ENCODE measurements around the gene C22orf31.

Gene C22orf31

DNA sequence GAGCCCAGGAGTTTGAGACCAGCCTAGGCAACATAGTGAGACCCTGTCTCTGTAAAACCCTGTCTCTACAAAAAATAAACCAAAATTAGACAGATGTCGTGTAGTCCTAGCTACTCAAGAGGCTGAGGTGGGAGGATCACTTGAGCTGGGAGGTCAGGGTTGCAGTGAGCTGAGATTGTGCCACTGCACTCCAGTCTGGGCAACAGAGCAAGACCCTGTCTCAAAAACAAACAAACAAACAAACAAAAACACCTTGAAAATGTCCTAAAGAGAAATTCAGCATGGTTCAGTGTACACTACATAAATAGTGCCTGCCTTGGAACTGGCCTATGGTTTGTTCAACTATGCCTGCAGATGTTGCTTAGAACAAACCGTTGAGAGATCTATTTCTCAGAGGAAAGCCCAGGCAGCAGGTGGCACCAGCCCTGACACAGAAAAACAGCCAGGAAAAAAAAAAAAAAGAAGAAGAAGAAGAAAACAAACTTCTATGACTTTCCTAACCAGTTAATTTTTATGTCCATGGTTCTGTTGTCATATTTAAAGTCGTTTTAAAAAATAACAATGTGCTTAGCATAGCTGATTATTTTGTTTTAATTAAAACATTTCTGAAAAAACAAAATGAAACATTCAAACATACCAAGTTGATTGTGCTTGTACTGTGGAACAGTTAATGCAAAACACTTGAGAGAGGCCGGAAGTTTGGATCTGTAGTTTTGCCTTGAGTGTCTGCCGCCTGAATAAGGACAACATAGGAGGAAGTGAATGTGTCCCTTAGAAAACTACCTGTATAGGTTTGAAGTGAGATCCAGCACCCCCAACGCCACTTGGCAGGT, 16.6 kb upstream of the C22orf31 start:
- no peak overlapping the region for H3K27ac Mint-ChIP-seq
- H3K27me3 Mint-ChIP-seq: peaks cover 48 to 51% of the 10 kb centered on the region in 2 donors
- H3K4me3 Mint-ChIP-seq: no peak overlapping the region
- DNase-seq: no peak
- peaks cover 2% of the 10 kb centered on the region for H3K36me3 Mint-ChIP-seq (ENCODE audit: insufficient read depth)
- no peaks in the 10 kb centered on the region for H3K9me3 Mint-ChIP-seq
- no peak for ATAC-seq (replicated peaks)
- H3K4me1 Mint-ChIP-seq (ENCODE audit: low read depth in 2 of 2): peaks cover 12 to 13% of the 10 kb centered on the region in 2 donors

DNA sequence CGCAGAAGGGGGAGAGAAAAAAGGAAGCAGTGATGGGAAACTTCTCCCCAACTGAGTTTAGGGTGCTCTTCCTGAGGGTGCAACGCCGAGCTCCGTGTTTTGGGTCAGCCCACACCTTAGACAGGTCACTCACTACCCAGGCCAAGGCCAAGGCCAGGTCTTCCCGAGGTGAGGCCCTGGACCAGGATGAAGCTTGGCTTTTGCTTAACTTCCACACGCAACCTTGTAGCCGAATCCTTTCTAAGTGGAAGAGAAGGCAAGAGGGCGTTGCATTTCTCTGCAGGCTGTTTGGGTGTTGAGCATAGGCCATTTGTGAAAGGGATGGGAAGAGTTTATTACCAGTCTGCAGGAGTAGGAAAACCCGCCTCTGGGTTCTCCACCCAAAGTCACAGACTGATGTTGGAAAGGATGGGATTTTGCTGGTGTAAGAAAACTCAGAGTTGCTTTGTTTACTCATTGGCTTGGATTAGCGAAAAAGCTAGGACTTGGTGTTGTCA, 12.7 kb upstream of the C22orf31 start:
- Mint-ChIP-seq H3K27me3 (peaks cover 57 to 60% of the 10 kb centered on the region in 2 donors), H3K4me3 (peak overlapping the region; percentile 68 to 74), H3K9me3 (no peaks in the 10 kb centered on the region), H3K4me1 (ENCODE audit: low read depth in 2 of 2) (peaks cover 20 to 26% of the 10 kb centered on the region in 2 donors), H3K27ac (no peak overlapping the region), H3K36me3 (ENCODE audit: insufficient read depth) (peaks cover 2% of the 10 kb centered on the region)
- no peak for DNase-seq
- ATAC-seq (replicated peaks): no peak

DNA sequence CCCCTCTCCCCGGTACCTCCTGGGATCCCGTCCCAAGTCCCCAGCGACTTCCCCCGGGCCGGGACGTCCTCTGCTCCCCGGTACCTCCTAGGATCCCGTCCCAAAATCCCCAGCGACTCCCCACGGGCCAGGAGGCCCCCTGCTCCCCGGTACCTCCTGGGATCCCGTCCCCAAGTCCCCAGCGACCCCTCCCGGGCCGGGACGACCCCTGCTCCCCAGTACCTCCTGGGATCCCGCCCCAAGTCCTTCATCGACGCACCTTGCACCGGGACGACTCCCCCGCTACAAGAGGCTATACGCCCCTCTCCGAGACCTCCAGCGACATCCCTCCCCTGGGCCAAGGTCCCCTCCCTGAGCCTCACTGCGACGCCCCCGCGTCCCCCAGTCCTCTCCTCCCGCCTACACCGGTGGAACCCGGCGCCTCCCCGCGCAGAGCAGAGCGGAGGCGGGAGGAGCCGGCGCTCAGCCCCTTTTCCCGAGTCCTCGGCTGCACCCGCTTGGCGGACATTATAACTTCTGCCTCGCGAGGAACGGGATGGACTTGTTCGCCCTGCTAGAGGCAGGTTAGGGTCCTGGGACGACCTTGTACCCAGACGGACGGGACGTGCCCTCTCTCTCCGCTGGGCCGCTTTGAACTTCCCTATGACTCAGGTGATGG, 12.1 kb upstream of the C22orf31 start:
- H3K9me3 Mint-ChIP-seq: no peaks in the 10 kb centered on the region
- peaks cover 52 to 65% of the 10 kb centered on the region in 2 donors for H3K27me3 Mint-ChIP-seq
- H3K4me1 Mint-ChIP-seq (ENCODE audit: low read depth in 2 of 2): peaks cover 20 to 24% of the 10 kb centered on the region in 2 donors
- ATAC-seq (replicated peaks) (no peak), DNase-seq (no peak)
- H3K27ac Mint-ChIP-seq: no peak overlapping the region
- peak overlapping the region; percentile 68 to 74 for H3K4me3 Mint-ChIP-seq
- H3K36me3 Mint-ChIP-seq (ENCODE audit: insufficient read depth): no peaks in the 10 kb centered on the region

DNA sequence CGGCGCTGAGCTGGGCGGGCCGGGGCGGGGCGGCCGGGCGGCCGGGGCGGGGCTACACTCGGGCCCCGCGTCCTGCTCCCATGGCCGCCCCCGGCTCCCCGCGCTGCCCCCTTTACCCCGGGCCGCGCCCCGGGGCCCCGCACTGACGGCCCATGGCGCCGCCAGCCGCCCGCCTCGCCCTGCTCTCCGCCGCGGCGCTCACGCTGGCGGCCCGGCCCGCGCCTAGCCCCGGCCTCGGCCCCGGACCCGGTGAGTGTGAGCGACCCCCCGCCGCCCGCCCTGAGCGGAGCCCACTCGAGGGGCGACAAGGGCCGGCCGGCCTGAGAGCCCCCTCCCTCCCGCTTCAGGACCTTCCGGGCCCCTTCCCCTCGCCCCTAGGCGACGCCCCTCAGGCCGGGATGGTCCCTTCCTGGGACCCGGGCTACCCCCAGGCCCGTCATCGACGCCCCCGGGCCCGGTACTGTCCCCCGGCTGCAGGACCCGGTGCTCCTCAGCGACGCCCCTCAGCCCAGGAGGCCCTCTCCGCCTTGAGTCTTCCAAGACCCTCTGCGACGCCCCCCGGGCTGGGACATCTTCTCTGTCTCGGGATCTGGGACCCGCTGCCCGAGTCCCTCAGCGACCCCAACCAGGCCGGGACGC, 11.5 kb upstream of the C22orf31 start, which contains the start of gene KREMEN1:
KREMEN1 (plus strand) TSS at position 57 of the 639 bp plus-strand sequence; CDS start at position 153, 96 bp downstream.
- H3K36me3 Mint-ChIP-seq (ENCODE audit: insufficient read depth): peaks cover 3% of the 10 kb centered on the region
- peaks cover 20 to 24% of the 10 kb centered on the region in 2 donors for H3K4me1 Mint-ChIP-seq (ENCODE audit: low read depth in 2 of 2)
- no peak for DNase-seq
- ATAC-seq (replicated peaks): no peak
- no peaks in the 10 kb centered on the region for H3K9me3 Mint-ChIP-seq
- peaks cover 45 to 65% of the 10 kb centered on the region in 2 donors for H3K27me3 Mint-ChIP-seq
- H3K4me3 Mint-ChIP-seq: peak within 1 kb of the TSS; percentile 72 to 74
- H3K27ac Mint-ChIP-seq: no peak within 1 kb of the TSS

DNA sequence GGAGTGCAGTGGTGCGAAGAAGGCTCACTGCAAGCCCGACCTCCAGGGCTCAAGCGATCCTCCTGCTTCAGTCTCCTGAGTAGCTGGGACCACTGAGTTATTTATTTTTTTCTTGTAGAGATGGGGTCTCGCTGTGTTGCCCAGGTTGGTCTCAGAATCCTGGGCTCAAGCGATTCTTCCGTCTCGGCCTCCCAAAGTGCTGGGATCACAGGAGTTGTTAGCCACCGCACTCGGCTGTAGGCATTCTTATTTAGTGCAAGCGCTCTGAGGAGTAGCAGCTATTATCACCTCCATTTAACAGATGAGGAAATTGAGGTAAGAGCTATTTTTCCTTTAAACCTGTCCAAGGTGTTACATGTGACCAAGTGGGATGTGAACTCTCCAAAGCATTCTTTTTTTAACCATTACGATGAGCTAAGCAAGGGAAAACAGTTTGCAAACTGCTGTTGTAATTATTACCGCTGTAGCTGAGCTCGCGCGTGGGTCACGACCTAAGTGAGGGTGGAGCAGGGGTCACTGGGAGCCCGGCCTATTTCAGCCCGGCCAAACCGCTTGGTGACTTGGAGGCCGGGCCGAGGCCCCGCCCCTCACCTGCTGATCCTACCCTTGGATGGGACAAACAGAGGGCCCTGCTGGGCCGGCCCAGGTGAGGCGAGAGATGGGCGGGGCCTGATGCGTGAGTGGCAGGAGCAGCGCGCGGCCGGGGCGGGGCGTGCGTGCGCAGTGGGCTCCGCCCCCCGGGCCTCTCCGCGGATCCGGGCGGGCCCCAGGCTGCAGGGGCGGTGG, 10.8 kb upstream of the C22orf31 start:
- Mint-ChIP-seq H3K9me3 (no peaks in the 10 kb centered on the region), H3K27ac (no peak overlapping the region), H3K4me1 (ENCODE audit: low read depth in 2 of 2) (peaks cover 20 to 24% of the 10 kb centered on the region in 2 donors), H3K27me3 (peaks cover 42 to 59% of the 10 kb centered on the region in 2 donors), H3K4me3 (peak overlapping the region; percentile 67 to 72), H3K36me3 (ENCODE audit: insufficient read depth) (peaks cover 3% of the 10 kb centered on the region)
- DNase-seq: peak; percentile 65 to 74 (median 66)
- ATAC-seq (replicated peaks): peak; percentile 93

DNA sequence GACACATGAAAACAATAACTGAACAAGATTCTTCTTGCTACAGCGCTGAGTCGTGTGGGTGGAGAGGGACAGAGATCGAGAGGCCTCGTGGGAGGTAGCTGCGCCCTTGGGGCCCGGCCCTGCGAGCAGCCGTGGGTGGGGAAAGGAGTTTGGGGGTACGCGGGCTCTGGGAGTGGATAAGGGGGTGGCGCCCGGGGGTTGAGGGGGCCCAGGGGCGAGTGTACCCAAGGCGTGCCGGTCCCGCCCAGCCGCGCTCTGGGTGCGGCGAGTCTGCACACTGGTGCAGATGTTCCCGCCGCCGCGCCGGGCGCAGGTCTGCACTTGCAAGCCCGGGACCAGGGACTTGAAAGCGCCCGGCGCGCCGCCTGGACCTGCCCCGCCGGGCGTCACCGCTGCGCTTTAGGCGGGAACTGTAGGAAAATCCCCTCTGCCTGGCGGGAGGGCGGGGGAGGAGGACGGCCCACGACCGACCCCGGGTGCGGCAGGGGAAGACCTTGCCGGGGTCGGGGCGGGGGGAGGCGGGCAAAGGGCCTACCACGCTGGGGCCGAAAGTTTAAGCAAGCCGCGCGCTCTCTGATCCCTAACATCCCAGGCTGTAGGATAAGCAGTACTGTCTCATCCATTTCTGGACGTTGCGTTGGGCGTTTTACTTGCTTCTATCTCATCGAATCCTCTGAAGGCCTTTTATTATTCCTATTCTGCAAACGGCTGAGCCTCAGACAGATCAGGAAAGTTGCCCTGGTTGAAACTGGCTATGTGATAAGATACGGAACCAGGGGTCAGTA, 9.8 kb upstream of the C22orf31 start:
- DNase-seq (peak in 2 of 3 experiments; percentile 9 to 14), ATAC-seq (replicated peaks) (peak; percentile 23)
- H3K4me1 Mint-ChIP-seq (ENCODE audit: low read depth in 2 of 2): peaks cover 20 to 24% of the 10 kb centered on the region in 2 donors
- no peaks in the 10 kb centered on the region for H3K9me3 Mint-ChIP-seq
- peaks cover 42 to 56% of the 10 kb centered on the region in 2 donors for H3K27me3 Mint-ChIP-seq
- H3K36me3 Mint-ChIP-seq (ENCODE audit: insufficient read depth): peaks cover 3% of the 10 kb centered on the region
- H3K4me3 Mint-ChIP-seq: peak overlapping the region; percentile 67 to 72
- no peak overlapping the region for H3K27ac Mint-ChIP-seq

DNA sequence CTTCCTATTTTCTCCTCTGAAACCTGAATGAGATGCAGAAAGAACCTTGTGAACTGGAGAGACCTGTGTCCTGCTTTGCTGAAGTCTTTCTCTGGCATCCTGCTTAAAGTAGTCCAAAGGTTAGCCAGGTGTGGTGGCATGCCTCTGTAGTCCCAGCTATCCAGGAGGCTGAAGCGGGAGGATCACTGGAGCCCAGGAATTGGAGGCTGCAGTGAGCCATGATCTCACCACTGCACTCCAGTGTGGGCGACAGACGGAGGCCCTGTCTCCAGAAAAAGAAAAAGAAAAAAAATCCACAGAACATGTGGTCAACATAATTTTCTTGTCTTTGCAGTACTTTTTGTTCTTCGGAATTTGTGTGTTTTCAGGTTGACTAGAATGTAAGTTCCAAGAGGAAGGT, 8.9 kb upstream of the C22orf31 start:
- no peak for DNase-seq
- Mint-ChIP-seq H3K36me3 (ENCODE audit: insufficient read depth) (peaks cover 3% of the 10 kb centered on the region), H3K27me3 (peaks cover 33 to 48% of the 10 kb centered on the region in 2 donors), H3K4me3 (peak overlapping the region; percentile 67 to 68), H3K27ac (no peak overlapping the region), H3K4me1 (ENCODE audit: low read depth in 2 of 2) (peaks cover 20 to 24% of the 10 kb centered on the region in 2 donors), H3K9me3 (no peaks in the 10 kb centered on the region)
- ATAC-seq (replicated peaks): no peak

DNA sequence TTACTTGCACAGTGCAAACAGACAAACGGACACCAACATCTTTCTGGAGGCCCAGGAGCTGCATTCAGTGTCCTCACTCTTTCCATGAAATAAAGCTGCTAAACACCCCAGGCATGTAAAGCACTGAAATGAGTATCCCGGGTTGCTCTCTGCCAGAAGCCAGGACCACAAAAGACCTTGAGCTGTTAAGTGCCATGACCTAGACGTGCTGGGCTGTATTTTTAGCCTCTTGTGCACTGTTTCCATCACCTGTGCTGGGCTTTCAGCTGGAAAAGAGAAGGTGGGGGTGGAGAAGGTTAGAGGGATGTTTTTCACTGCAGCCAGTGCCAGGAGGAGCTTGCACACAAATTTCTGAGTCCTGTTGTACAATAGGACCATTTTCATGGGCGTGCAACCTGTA, 7.8 kb upstream of the C22orf31 start:
- Mint-ChIP-seq H3K4me3 (no peak overlapping the region), H3K27me3 (peaks cover 24 to 38% of the 10 kb centered on the region in 2 donors), H3K36me3 (ENCODE audit: insufficient read depth) (peaks cover 3% of the 10 kb centered on the region), H3K27ac (no peak overlapping the region), H3K4me1 (ENCODE audit: low read depth in 2 of 2) (peaks cover 20 to 24% of the 10 kb centered on the region in 2 donors), H3K9me3 (no peaks in the 10 kb centered on the region)
- DNase-seq (no peak), ATAC-seq (replicated peaks) (no peak)

DNA sequence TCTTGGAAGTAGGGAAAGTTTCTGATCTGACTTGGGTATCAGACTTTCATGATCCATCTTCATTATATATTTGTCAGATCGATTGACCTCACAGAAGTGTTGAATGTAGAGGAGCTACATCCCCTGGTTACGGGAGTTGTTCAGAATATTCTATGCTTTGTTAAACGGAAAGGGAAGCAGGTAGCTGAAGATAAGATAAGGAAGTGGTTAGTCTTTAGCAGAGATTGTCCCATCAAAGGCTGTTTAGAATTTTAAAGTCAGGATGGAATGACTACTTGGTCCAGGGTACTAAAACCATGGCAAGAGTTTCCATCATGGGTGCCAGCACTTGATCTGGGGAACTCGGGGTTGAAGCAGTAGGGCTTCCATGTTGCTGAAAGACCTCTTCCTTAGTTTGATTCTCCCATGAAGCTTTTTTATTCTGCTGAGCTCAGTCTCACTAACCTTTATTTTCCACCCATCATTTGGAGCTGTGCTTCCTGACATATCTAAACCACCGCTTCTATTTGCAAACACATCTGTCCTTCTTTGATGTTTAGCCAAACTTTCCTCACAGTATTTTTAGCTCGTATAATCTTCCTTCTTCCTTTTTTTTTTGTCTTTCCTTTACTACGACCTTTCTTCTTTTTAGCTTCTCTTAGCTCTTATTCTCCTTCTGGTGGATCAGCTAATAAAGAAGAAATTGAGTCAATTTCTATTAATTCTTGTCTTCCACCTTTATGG, 4.0 kb upstream of the C22orf31 start:
- no peaks in the 10 kb centered on the region for H3K4me1 Mint-ChIP-seq (ENCODE audit: low read depth in 2 of 2)
- H3K9me3 Mint-ChIP-seq: no peaks in the 10 kb centered on the region
- no peak overlapping the region for H3K4me3 Mint-ChIP-seq
- peaks cover 3% of the 10 kb centered on the region for H3K36me3 Mint-ChIP-seq (ENCODE audit: insufficient read depth)
- H3K27ac Mint-ChIP-seq: no peak overlapping the region
- peaks cover 16 to 49% of the 10 kb centered on the region in 2 donors for H3K27me3 Mint-ChIP-seq
- DNase-seq: no peak
- no peak for ATAC-seq (replicated peaks)

DNA sequence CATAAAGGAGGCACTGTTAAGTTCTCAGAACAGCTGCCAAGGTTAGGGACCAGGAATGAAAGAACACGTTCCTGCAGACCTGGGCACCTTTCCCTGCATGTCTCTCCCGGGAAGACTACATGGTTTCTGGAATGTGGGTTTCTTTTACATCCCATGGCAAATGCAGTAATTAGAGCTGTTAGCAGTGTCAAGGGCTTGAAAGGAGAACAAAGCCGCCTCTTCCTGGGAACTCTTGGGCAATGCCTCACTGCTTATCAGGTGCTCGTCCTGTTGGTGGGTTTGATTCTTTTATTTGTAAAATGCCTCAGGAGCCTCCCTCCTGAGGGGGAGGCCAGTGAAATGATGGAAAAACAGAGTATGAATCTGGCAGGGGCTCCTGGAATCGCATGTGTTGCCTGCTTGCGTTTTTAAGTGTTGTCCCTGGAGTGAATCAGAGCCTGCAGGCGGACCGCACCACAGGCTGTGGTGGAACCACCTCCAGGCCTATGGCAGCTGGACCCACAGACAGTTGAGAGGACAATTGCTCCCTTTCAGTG, 723 bp upstream of the C22orf31 start:
- DNase-seq (no peak), ATAC-seq (replicated peaks) (no peak)
- Mint-ChIP-seq H3K27me3 (peaks cover 26 to 41% of the 10 kb centered on the region in 2 donors), H3K4me1 (ENCODE audit: low read depth in 2 of 2) (no peaks in the 10 kb centered on the region), H3K36me3 (ENCODE audit: insufficient read depth) (no peaks in the 10 kb centered on the region), H3K9me3 (no peaks in the 10 kb centered on the region), H3K27ac (no peak overlapping the region), H3K4me3 (no peak overlapping the region)

DNA sequence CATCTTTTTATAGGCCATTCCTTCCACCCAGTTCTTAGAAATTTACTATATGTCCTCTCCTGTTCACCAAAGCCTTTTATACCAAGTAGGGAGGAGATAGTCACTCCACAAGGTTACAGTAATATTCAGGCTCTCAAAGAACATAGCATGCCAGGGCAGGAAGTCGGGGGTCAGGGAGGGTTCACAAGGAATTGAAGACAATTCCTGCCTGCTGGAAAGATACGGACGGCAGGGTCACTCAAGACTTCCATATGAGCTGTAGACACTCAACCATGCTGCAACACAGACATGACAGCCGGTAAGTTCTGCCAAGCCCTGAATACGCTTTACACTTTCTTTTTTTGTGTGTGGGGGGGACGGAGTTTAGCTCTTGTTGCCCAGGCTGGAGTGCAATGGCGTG, 700 bp downstream of the C22orf31 start:
- DNase-seq (no peak), ATAC-seq (replicated peaks) (no peak)
- Mint-ChIP-seq H3K36me3 (ENCODE audit: insufficient read depth) (no peaks in the 10 kb centered on the region), H3K27ac (no peak overlapping the region), H3K27me3 (peaks cover 26 to 41% of the 10 kb centered on the region in 2 donors), H3K4me1 (ENCODE audit: low read depth in 2 of 2) (no peaks in the 10 kb centered on the region), H3K9me3 (no peaks in the 10 kb centered on the region), H3K4me3 (no peak overlapping the region)
